Brain microvascular endothelial cell (primary cell): ENCODE results near the gene PPP1R13B.

Experiments
- DNase-seq: peaks from one replicate; pipeline ENCODE4 v3.0.0-alpha.2; 2020
- H3K27ac ChIP-seq: fragments of 250-450 bp; sonication (Bioruptor Pico); 2 replicates; pipeline ENCODE4 v1.5.1; 2020; ENCODE audit warnings: mild to moderate bottlenecking, moderate library complexity
- H3K27me3 ChIP-seq: fragments of 250-450 bp; sonication (Bioruptor Pico); replicated peaks from 2 replicates; pipeline ENCODE4 v1.5.1; 2020; ENCODE audit warnings: mild to moderate bottlenecking
- H3K36me3 ChIP-seq: fragments of 250-450 bp; sonication (Bioruptor Pico); replicated peaks from 2 replicates; pipeline ENCODE4 v1.5.1; 2020; ENCODE audit warnings: mild to moderate bottlenecking
- H3K4me3 ChIP-seq: 2 replicates; pipeline ENCODE4 v1.5.1; 2011; ENCODE audit warnings: low read depth, mild to moderate bottlenecking, control low read depth, low read length, moderate library complexity
- in situ Hi-C: cut with HindIII; loops from 2 replicates; pipeline ENCODE4 v1.10.0; 2017; ENCODE audit warnings: low sequenced_read_pairs, low pct_ligation_motif_present
- TF ChIP-seq, protein P1 (sequence below): IDR thresholded peaks from 2 replicates; pipeline ENCODE4 v1.5.1; 2011; ENCODE audit warnings: low read depth, mild to moderate bottlenecking, moderate library complexity, low read length, control low read depth, inconsistent platforms; ENCODE audit errors: missing control alignments

Gene PPP1R13B

DNA sequence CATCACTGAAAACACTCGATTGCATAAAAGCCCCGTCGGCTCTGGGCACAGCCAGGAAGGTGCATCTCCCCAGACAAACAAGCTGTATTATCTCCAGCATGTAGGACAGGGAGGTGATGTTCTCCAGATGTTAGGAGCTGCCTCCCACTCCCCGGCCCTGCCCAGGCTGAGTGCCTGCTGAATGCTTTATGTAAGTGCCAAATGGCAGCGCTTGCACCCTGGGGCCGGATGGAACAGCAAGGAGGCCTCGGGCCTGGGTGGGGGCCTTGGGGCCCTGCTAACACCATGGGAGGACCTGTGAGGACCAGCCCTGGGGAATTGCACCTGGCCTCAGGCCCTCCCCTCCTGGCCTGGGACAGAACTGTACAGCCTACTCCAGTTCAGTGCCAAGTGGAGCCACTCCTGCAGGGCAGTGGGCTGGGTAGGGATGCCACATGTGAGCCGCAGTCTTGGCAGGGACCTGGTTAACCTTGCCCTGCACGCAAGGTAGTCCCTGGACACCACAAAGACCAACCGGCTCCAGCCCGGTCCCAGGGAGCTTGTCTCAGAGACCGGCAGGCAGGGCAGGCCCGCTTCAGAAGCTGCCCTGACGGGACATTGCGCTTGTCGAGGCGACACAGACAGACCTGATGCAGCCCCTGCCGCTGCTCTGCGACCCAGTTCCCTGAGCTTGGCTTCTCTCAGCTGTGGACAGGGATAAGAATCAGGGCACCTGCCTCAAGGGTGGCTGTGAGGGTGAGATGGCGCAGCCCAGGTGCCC lies 35.3 kb upstream of the PPP1R13B start:
- Histone ChIP-seq H3K27ac (no peak overlapping the region), H3K27me3 (no peaks in the 10 kb centered on the region), H3K4me3 (no peak overlapping the region), H3K36me3 (no peaks in the 10 kb centered on the region)
- in situ Hi-C loops, result no loop called here
- no peak for DNase-seq
- TF ChIP-seq, protein P1, sequence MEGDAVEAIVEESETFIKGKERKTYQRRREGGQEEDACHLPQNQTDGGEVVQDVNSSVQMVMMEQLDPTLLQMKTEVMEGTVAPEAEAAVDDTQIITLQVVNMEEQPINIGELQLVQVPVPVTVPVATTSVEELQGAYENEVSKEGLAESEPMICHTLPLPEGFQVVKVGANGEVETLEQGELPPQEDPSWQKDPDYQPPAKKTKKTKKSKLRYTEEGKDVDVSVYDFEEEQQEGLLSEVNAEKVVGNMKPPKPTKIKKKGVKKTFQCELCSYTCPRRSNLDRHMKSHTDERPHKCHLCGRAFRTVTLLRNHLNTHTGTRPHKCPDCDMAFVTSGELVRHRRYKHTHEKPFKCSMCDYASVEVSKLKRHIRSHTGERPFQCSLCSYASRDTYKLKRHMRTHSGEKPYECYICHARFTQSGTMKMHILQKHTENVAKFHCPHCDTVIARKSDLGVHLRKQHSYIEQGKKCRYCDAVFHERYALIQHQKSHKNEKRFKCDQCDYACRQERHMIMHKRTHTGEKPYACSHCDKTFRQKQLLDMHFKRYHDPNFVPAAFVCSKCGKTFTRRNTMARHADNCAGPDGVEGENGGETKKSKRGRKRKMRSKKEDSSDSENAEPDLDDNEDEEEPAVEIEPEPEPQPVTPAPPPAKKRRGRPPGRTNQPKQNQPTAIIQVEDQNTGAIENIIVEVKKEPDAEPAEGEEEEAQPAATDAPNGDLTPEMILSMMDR, result no peak

DNA sequence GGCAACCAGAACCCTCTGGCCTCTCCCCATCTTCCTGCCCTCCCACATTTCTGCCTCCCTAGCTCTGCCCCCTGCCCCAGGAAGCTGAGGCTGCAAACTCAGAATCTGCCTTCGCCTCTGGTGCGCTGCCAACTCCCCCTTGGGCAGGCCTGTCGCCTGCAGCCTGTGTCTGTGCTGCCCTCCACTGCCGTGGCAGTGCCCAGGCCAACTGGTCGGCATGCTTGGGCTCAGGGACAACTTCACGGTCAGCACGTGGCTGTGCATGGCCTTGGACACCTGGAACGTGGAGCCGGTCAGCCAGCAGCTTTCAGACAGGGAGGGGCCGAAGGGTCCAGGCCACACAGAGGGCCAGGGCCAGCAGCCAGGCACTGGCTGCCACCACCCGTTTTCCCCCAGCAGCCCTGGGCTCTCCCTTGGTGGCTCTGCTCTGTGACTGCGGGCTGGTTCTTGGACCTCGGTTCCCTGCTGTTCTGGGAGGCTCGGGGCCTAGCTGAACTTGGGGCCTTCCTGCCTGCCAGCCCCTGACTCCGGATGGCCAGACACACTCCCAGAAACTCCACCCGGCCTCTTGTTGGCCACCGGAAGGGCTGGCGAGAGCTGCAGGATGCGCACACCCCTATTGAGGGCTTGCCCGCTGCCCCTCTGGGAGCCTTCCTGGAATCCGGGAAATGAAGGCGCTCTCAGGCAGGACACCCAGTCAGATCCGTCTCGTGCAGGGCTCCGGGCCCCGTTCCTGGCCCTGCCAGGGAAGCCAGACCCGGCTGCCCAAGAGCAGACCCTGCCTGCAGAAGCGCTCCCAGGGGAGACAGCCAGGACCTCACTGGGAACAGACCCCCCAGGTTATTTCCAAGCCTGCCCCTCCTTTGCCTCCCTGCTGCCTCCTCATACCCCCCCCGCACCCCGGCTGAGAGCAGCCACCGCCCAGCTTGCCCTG lies 34.2 kb upstream of the PPP1R13B start:
- Histone ChIP-seq H3K4me3 (no peak overlapping the region), H3K27me3 (no peaks in the 10 kb centered on the region), H3K36me3 (no peaks in the 10 kb centered on the region), H3K27ac (no peak overlapping the region)
- in situ Hi-C loops, result no loop called here
- DNase-seq, result no peak
- TF ChIP-seq, protein P1, result no peak

DNA sequence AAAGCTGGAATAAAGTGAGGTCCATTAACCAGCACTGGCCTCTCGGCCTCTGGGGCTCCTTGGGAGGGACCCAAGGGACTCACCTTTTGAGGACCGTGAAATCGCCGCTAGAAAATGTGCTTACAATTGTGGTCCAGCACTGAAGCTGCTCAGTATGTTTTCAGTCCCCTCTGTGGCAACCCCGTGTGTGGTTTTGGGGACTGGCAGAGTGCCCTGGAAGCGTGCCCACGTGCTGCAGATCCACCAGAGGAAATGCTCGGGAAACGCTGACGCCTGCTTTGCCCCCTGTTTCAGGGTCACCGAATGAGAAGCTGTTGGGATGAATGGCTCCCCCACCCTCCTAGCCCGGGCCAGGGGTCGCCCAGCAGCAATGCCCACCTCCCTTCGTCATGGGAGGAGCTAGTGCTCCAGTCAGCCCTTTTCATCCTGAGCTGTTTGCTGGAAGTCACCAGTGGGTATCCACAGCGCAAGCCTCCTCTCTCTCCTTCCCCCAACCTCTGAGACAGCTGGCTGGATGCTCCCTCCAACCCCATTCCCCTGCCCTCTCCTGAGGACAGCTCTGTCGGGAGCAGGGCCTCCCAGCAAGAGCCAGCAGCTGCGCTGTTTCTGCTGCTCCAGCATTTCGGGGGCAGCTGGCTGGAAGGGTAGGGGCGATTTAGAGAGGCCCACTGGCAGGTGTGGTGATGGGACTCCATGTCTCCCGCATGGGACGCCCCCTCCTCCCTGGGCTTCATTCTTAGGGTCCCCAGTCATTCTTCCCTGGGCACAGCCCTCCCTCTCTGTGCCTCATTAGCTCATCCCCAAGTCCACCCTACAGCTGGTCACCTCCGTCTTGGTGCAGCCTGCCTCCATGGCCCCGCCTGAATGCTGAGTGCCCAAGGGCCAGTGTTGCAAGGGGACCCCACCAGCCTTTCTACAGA lies 33.2 kb upstream of the PPP1R13B start:
- TF ChIP-seq, protein P1, result no peak
- in situ Hi-C loops, result no loop called here
- H3K4me3 ChIP-seq, result no peak overlapping the region
- peak; percentile 15 for DNase-seq
- no peak overlapping the region for H3K27ac ChIP-seq
- H3K36me3 ChIP-seq, result no peaks in the 10 kb centered on the region
- no peaks in the 10 kb centered on the region for H3K27me3 ChIP-seq

DNA sequence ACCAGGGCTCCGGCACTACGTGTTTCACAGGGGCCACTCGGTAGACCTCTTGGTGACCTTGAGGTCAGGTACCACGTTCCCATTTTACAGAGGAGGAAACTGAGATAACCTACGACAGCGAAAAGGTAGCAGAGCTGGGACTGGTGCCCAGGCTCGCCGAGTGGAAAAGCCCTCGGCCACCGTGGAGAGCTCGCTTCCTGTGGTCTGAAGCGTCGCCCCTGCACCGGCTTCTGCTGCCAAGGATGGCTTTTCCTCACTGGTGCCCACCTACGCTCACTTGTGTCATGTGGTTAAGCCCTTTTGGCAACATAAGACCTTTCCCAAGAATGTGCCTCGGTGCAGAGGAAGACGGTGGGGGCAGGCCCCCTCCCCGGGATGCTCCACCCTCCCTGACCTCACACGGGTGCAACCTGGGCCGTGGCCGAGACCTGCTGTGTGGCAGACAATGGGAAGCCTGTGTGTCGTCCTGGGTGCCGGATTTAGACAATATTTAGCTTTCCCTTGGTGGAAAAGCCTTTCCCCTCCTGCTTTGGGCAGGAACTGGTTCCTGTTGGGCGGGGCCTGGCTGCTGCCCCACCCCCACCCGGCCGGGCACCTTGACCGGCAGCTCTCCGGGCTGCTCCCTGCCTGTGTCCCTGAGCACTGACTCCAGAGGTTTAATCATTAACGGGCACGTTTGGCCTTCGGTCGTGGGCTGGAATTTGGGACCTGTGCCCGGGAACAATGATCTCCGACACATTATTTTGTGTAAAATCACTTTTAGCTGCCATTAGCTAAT lies 32.4 kb upstream of the PPP1R13B start:
- no peak for DNase-seq
- H3K36me3 ChIP-seq, result no peaks in the 10 kb centered on the region
- H3K27me3 ChIP-seq, result no peaks in the 10 kb centered on the region
- in situ Hi-C loops, result no loop called here
- no peak overlapping the region for H3K27ac ChIP-seq
- TF ChIP-seq, protein P1, result no peak
- H3K4me3 ChIP-seq, result peak overlapping the region; percentile 9

DNA sequence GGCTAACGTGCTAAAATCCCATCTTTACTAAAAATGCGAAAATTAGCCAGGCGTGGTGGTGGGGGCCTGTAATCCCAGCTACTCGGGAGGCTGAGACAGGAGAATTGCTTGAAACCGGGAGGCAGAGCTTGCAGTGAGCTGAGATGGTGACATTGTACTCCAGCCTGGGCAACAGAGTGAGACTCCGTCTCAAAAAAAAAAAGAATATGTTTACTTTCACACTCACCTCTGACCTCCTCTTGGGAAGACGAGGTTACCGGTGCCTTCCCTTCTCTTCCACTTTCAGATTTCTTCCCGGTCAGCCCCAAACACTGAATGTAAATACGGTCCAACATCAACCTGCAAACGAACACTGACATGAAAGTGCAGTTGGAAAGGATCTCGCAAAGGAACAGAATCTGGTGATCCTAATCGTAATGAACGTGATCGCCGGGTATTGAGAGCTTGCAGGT lies 31.8 kb upstream of the PPP1R13B start:
- no peaks in the 10 kb centered on the region for H3K27me3 ChIP-seq
- H3K4me3 ChIP-seq, result no peak overlapping the region
- H3K36me3 ChIP-seq, result no peaks in the 10 kb centered on the region
- DNase-seq, result no peak
- in situ Hi-C loops, result no loop called here
- H3K27ac ChIP-seq, result no peak overlapping the region
- TF ChIP-seq, protein P1, result no peak
